ENCODE measurements around the gene BCR.

BCR gene

GRCh38 chr22:23151827-23152226 is 28.5 kb upstream of the BCR start:
- DNase-seq, result no peak

- no peak for DNase-seq
Measured at GRCh38 chr22:23152238-23153114, 27.8 kb upstream of the BCR start.

- DNase-seq, result no peak
Measured at GRCh38 chr22:23153994-23154393, 26.3 kb upstream of the BCR start.

GRCh38 chr22:23154461-23154860 is 25.8 kb upstream of the BCR start:
- DNase-seq, result no peak

- no peak for DNase-seq
Measured at GRCh38 chr22:23155143-23155542, 25.2 kb upstream of the BCR start.

- no peak for DNase-seq
Measured at GRCh38 chr22:23155831-23156230, 24.5 kb upstream of the BCR start.

GRCh38 chr22:23156286-23156685 is 24.0 kb upstream of the BCR start:
- no peak for DNase-seq

GRCh38 chr22:23157560-23158515 is 22.5 kb upstream of the BCR start:
- DNase-seq, result no peak

- DNase-seq, result no peak
Measured at GRCh38 chr22:23158516-23159290, 21.6 kb upstream of the BCR start.

GRCh38 chr22:23159291-23159630 is 21.0 kb upstream of the BCR start:
- no peak for DNase-seq

- DNase-seq, result no peak
Measured at GRCh38 chr22:23161029-23161428, 19.3 kb upstream of the BCR start.

GRCh38 chr22:23161574-23161973 is 18.7 kb upstream of the BCR start:
- DNase-seq, result no peak

GRCh38 chr22:23163665-23164064 is 16.6 kb upstream of the BCR start:
- no peak for DNase-seq

GRCh38 chr22:23164091-23164490 is 16.2 kb upstream of the BCR start:
- DNase-seq, result no peak

- no peak for DNase-seq
Measured at GRCh38 chr22:23166042-23166831, 14.1 kb upstream of the BCR start.

GRCh38 chr22:23166841-23167616 is 13.3 kb upstream of the BCR start:
- DNase-seq, result no peak

- DNase-seq, result no peak
Measured at GRCh38 chr22:23168391-23169042, 11.8 kb upstream of the BCR start.

- no peak for DNase-seq
Measured at GRCh38 chr22:23169043-23169406, 11.3 kb upstream of the BCR start.

- no peak for DNase-seq
Measured at GRCh38 chr22:23175817-23176644, 4.3 kb upstream of the BCR start.

- no peak for DNase-seq
Measured at GRCh38 chr22:23176645-23177027, 3.7 kb upstream of the BCR start.

Measured in HCEC 1CT (cell line).